Naive thymus-derived CD4-positive, alpha-beta T cell (primary cell): ENCODE measurements around the gene PSMC3IP. TPM values are rescaled to one million over a fixed set of nuclear protein-coding genes. Genes with fewer than 3 reads are reported as not detected.
A peak's percentile ranks its signal among the peaks of the same experiment; 100 is the strongest.
"Not testable (repeated sequence)": the region's sequence is repeated elsewhere in the genome, so short reads cannot be mapped to it uniquely, and the experiment has no call there.

Source experiments
- ATAC-seq: fragments of 150-1000 bp; cut with Tn5 transposase; 2 replicates; pipeline ENCODE4 v1.10.0; 2021; ENCODE audit warnings: mild to moderate bottlenecking, moderate library complexity
- CTCF ChIA-PET: fragments of 350-600 bp; sonication (Branson Sonifier 250); formaldehyde crosslinking; loops from one replicate; lab custom pipeline; 2021; ENCODE audit warnings: antibody characterized with exemption; lab: Charles Lee
- POLR2A ChIA-PET: fragments of 350-600 bp; sonication (Branson Sonifier 250); formaldehyde crosslinking; loops from one replicate; lab custom pipeline; 2021; ENCODE audit warnings: antibody characterized with exemption, inconsistent platforms; lab: Charles Lee
- DNase-seq, 9 donors: peaks; one replicate each; pipeline versions ENCODE4 v3.0.0 to v3.0.0-alpha.2; 2020 to 2022; ENCODE audit warnings: mixed read lengths in 1 of 9
- H3K27ac ChIP-seq: one replicate; pipeline ENCODE4 v1.7.0; 2013; ENCODE audit warnings: mild to moderate bottlenecking, low read depth, low read length, moderate library complexity
- H3K27me3 ChIP-seq, 2 donors: one replicate each; pipeline ENCODE4 v1.7.0; 2013; ENCODE audit warnings: low read length in 2 of 2, mild to moderate bottlenecking in 2 of 2, moderate library complexity in 2 of 2; ENCODE audit not compliant: control insufficient read depth in 2 of 2, insufficient read depth in 2 of 2
- H3K36me3 ChIP-seq, 3 experiments: 1 replicate in 2 of 3; 2 replicates in 1 of 3; pipeline ENCODE4 v1.7.0; 2013; ENCODE audit warnings: low read length in 3 of 3, mild to moderate bottlenecking in 3 of 3, moderate library complexity in 1 of 3; ENCODE audit not compliant: insufficient read depth in 3 of 3, control insufficient read depth in 2 of 3
- H3K4me1 ChIP-seq, 2 donors: one replicate each; pipeline ENCODE4 v1.7.0; 2013; ENCODE audit warnings: low read length in 2 of 2, mild to moderate bottlenecking in 2 of 2, moderate library complexity in 1 of 2; ENCODE audit not compliant: control insufficient read depth in 2 of 2, insufficient read depth in 2 of 2
- H3K4me3 ChIP-seq: 2 replicates; pipeline ENCODE4 v1.7.0; 2013; ENCODE audit warnings: mild to moderate bottlenecking, low read length
- H3K9me3 ChIP-seq, 3 experiments: 1 replicate in 2 of 3; 2 replicates in 1 of 3; pipeline ENCODE4 v1.7.0; 2013; ENCODE audit warnings: low read length in 3 of 3; ENCODE audit not compliant: control insufficient read depth in 2 of 3
- H3K27ac Mint-ChIP-seq, 9 donors: one replicate each; pipeline ENCODE4 v1.8.0; 2020 to 2022; ENCODE audit warnings: mixed read lengths in 9 of 9, mild to moderate bottlenecking in 8 of 9, moderate library complexity in 5 of 9, inconsistent platforms in 2 of 9
- H3K27me3 Mint-ChIP-seq, 5 donors: one replicate each; pipeline ENCODE4 v1.8.0; 2021 to 2022; ENCODE audit warnings: mixed read lengths in 5 of 5, mild to moderate bottlenecking in 1 of 5
- H3K36me3 Mint-ChIP-seq, 5 donors: one replicate each; pipeline ENCODE4 v1.8.0; 2020 to 2022; ENCODE audit warnings: mixed read lengths in 5 of 5, mild to moderate bottlenecking in 3 of 5, inconsistent platforms in 1 of 5
- H3K4me1 Mint-ChIP-seq, 7 donors: one replicate each; pipeline ENCODE4 v1.8.0; 2020 to 2022; ENCODE audit warnings: mixed read lengths in 7 of 7, mild to moderate bottlenecking in 3 of 7, inconsistent platforms in 1 of 7
- H3K4me3 Mint-ChIP-seq, 10 donors: one replicate each; pipeline ENCODE4 v1.8.0; 2020 to 2022; ENCODE audit warnings: mild to moderate bottlenecking in 10 of 10, mixed read lengths in 10 of 10, moderate library complexity in 6 of 10, inconsistent platforms in 2 of 10
- H3K9me3 Mint-ChIP-seq, 11 donors: one replicate each; pipeline ENCODE4 v1.8.0; 2020 to 2022; ENCODE audit warnings: mixed read lengths in 11 of 11, mild to moderate bottlenecking in 4 of 11, inconsistent platforms in 1 of 11, moderate library complexity in 1 of 11
- intact Hi-C, 2 donors: fragments of 100-400 bp; cut with micrococcal nuclease; formaldehyde crosslinking; loops; one replicate each; pipeline ENCODE4 v1.15.1; 2023
- polyA plus RNA-seq, 2 donors: library from polyadenylated mRNA; unstranded; fragments of 300-500 nt; fragmentation: Illumina TruSeq; gene quantifications; one replicate each; pipeline ENCODE4 v1.2.3, GENCODE V29; 2021
- total RNA-seq, 6 experiments: library from RNA in 5 of 6; stranded (reverse) in 5 of 6; gene quantifications; 1 replicate in 5 of 6; 2 replicates in 1 of 6; pipeline ENCODE4 v1.2.3 and lab custom pipeline; 2021 to 2026

PSMC3IP gene
- total RNA-seq: 10 to 100 TPM in 1 of 5 experiments, 1 to 10 TPM in 4; 2.7 to 14.0 (median 5.2) TPM
- polyA plus RNA-seq: 1 to 10 TPM; 1.3 to 1.6 TPM
- 3.6 reads per million, percentile 19 among the genes with 10 or more reads in this experiment for total RNA-seq (lab: John Stamatoyannopoulos, UW)

- peaks cover 17 to 53% (median 40%) of the 10 kb centered on the region in 7 donors for H3K4me1 Mint-ChIP-seq
- POLR2A ChIA-PET: interaction anchor here (0.7 to 4.2 kb wide), 15 partner anchors 8 to 783 kb away, joined by 3 to 28 read pairs (median 5); partner anchors contain the start of genes COASY, MLX, NAGLU and RETREG3
- peak within 1 kb of the TSS; percentile 86 to 99 (median 96) for H3K27ac Mint-ChIP-seq
- H3K9me3 Mint-ChIP-seq: no peaks in the 10 kb centered on the region
- Histone ChIP-seq H3K36me3 (peaks cover 6 to 56% (median 19%) of the 10 kb centered on the region in 3 experiments), H3K9me3 (no peaks in the 10 kb centered on the region), H3K4me1 (peaks cover 9 to 12% of the 10 kb centered on the region in 2 donors), H3K4me3 (peak within 1 kb of the TSS; percentile 96), H3K27me3 (no peaks in the 10 kb centered on the region), H3K27ac (peak within 1 kb of the TSS; percentile 87)
- CTCF ChIA-PET: interaction anchor here (0.6 to 2.9 kb wide), 25 partner anchors 10 to 985 kb away, joined by 3 to 30 read pairs (median 4); partner anchors contain the start of genes PLEKHH3, RETREG3, RPL27 and TUBG1
- no peaks in the 10 kb centered on the region for H3K27me3 Mint-ChIP-seq
- peak; percentile 74 to 95 (median 85) for DNase-seq
- ATAC-seq: peak; percentile 98
- peaks cover 7 to 28% (median 16%) of the 10 kb centered on the region in 5 donors for H3K36me3 Mint-ChIP-seq
- peak within 1 kb of the TSS; percentile 86 to 100 (median 96) for H3K4me3 Mint-ChIP-seq
- intact Hi-C loops: loop anchor here (1.0 to 5.0 kb wide), 14 partner anchors 10 to 420 kb away; partner anchors contain the start of genes COASY (in 2 of the 2), RETREG3 (in 2 of the 2), TUBG1 (in 2 of the 2) and BECN1 (in 1 of the 2)
These were observed at the start of gene PSMC3IP for GRCh38 chr17:42577532-42578281. PSMC3IP (minus strand) TSS chr17:42577729; CDS start chr17:42577686, 43 bp downstream.

- H3K9me3 ChIP-seq: no peaks in the 10 kb centered on the region
- intact Hi-C loops: no loop called here
- H3K27ac Mint-ChIP-seq: no peak overlapping the region
- peaks cover 0 to 4% (median 0%) of the 10 kb centered on the region in 7 donors for H3K4me1 Mint-ChIP-seq
- no peak overlapping the region for H3K27ac ChIP-seq
- H3K4me3 ChIP-seq: no peak overlapping the region
- ChIA-PET CTCF (no interaction called here), POLR2A (no interaction called here)
- H3K36me3 Mint-ChIP-seq: no peaks in the 10 kb centered on the region
- no peaks in the 10 kb centered on the region for H3K4me1 ChIP-seq
- no peaks in the 10 kb centered on the region for H3K36me3 ChIP-seq
- H3K4me3 Mint-ChIP-seq: no peak overlapping the region
- H3K9me3 Mint-ChIP-seq: no peaks in the 10 kb centered on the region
- peaks cover 0 to 2% (median 0%) of the 10 kb centered on the region in 5 donors for H3K27me3 Mint-ChIP-seq
- ATAC-seq (no peak), DNase-seq (no peak)
- no peaks in the 10 kb centered on the region for H3K27me3 ChIP-seq
These were observed 46.4 kb upstream of the PSMC3IP start for GRCh38 chr17:42623732-42624596.

DNA sequence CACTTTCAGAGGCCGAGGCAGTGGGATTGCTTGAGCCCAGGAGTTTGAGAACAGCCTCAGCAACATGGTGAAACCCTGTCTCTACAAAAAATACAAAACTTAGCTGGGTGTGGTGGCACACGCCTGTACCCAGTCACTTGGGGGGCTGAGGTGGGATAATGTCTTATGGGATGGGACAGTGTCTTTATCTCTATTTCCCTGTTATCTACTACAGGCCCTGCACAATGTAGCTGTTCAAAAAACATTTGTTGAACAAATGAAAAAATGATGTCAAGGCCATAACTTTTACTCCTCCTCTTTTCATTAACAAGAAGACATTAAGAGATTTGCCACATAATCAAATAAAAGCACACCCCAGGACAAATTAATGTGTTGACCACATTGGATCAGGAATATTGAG, 45.7 kb upstream of the PSMC3IP start:
- Histone ChIP-seq H3K27me3 (no peaks in the 10 kb centered on the region), H3K4me3 (no peak overlapping the region), H3K27ac (no peak overlapping the region), H3K4me1 (no peaks in the 10 kb centered on the region), H3K36me3 (no peaks in the 10 kb centered on the region), H3K9me3 (no peaks in the 10 kb centered on the region)
- no peak overlapping the region for H3K4me3 Mint-ChIP-seq
- intact Hi-C loops: no loop called here
- no peak overlapping the region for H3K27ac Mint-ChIP-seq
- peaks cover 0 to 10% (median 0%) of the 10 kb centered on the region in 7 donors for H3K4me1 Mint-ChIP-seq
- H3K27me3 Mint-ChIP-seq: peaks cover 0 to 2% (median 0%) of the 10 kb centered on the region in 5 donors
- no peak for DNase-seq
- ChIA-PET POLR2A (no interaction called here), CTCF (no interaction called here)
- ATAC-seq: no peak
- no peaks in the 10 kb centered on the region for H3K9me3 Mint-ChIP-seq
- H3K36me3 Mint-ChIP-seq: no peaks in the 10 kb centered on the region

GRCh38 chr17:42621987-42622386, 44.5 kb upstream of the PSMC3IP start:
- ATAC-seq, H3K4me1 ChIP-seq, H3K9me3 Mint-ChIP-seq, H3K27ac Mint-ChIP-seq, H3K4me1 Mint-ChIP-seq, H3K4me3 ChIP-seq, H3K27ac ChIP-seq, H3K27me3 ChIP-seq, intact Hi-C loops, H3K36me3 ChIP-seq, H3K9me3 ChIP-seq, DNase-seq, H3K27me3 Mint-ChIP-seq, H3K4me3 Mint-ChIP-seq, H3K36me3 Mint-ChIP-seq: not testable (repeated sequence)
- POLR2A ChIA-PET: interaction anchor here (0.6 to 1.1 kb wide), 3 partner anchors 13 to 139 kb away, joined by 3 to 5 read pairs (median 4); partner anchors contain the start of genes RETREG3 and TUBG1
- CTCF ChIA-PET: interaction anchor here (0.7 to 0.9 kb wide), 2 partner anchors 9 to 196 kb away, joined by 3 to 4 read pairs; no protein-coding TSS in a partner anchor

DNA sequence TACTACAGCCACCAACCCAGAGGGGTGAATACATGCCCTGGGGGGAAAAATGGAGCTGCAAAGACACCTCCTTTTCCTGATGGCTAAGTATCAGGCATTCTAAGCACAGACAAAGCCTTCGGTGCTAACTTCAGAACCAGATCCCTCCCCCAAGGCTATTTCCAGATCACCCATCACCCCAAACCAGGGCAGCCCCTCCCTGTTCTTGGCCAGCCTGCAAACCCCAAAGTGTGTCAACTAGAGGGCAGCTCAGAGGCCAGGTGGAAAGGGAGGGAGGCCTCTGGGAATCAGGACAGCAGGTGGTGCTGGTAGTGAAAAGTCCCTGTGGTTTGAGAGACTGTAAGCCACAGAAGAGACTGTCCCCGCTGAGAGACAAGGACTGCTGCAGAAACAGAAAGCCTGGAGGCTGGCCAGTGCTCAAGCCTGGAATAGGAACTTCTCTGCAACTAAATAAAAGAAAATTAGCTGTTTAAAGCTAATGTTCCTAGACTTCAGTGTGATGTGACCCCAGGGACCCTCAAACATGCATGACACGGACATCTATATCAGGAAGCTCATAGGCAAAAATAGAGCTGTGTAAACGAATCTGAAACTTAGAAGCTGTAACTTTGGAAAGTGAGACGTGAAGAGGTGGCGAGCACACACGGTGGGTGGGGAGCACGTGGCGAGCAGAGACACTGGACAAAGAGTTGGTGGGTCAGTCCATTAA, 41.1 kb upstream of the PSMC3IP start:
- ChIA-PET CTCF (interaction anchor here (1.3 kb wide), 1 partner anchor 10 kb away, joined by 3 read pairs; no protein-coding TSS in a partner anchor), POLR2A (interaction anchor here (2.2 kb wide), 1 partner anchor 10 kb away, joined by 8 read pairs; no protein-coding TSS in a partner anchor)
- Mint-ChIP-seq H3K27ac (peak overlapping the region in 2 of 9 donors; percentile 6 to 28), H3K27me3 (no peaks in the 10 kb centered on the region), H3K9me3 (no peaks in the 10 kb centered on the region), H3K4me1 (peaks cover 0 to 8% (median 0%) of the 10 kb centered on the region in 7 donors), H3K36me3 (peaks cover 0 to 23% (median 10%) of the 10 kb centered on the region in 5 donors), H3K4me3 (no peak overlapping the region)
- H3K9me3 ChIP-seq: no peaks in the 10 kb centered on the region
- DNase-seq (no peak), ATAC-seq (no peak)
- H3K27ac ChIP-seq: no peak overlapping the region
- H3K27me3 ChIP-seq: no peaks in the 10 kb centered on the region
- intact Hi-C loops: no loop called here
- H3K4me1 ChIP-seq: no peaks in the 10 kb centered on the region
- no peak overlapping the region for H3K4me3 ChIP-seq
- H3K36me3 ChIP-seq: peaks cover 0 to 23% (median 3%) of the 10 kb centered on the region in 3 experiments
